Bronchial epithelial cell (primary cell): ENCODE data around the gene FAM3D. TPM values are rescaled to one million over a fixed set of nuclear protein-coding genes. Genes with fewer than 3 reads are reported as not detected.
"Not testable (repeated sequence)": the region's sequence is repeated elsewhere in the genome, so short reads cannot be mapped to it uniquely, and the experiment has no call there.

ENCODE experiments used
- DNase-seq: peaks from one replicate; pipeline ENCODE4 v3.0.0-alpha.2; 2010; ENCODE audit warnings: low read depth
- FAIRE-seq: peaks from 2 replicates; lab custom pipeline; 2011; peaks lifted over from hg19 to GRCh38; lab: Jason Lieb, UNC
- H3K27me3 ChIP-seq: 2 replicates; pipeline ENCODE4 v1.5.1; 2011; ENCODE audit warnings: low read length; ENCODE audit not compliant: control insufficient read depth, insufficient read depth
- H3K36me3 ChIP-seq: 2 replicates; pipeline ENCODE4 v1.5.1; 2011; ENCODE audit warnings: low read length; ENCODE audit not compliant: control insufficient read depth, insufficient read depth
- H3K4me3 ChIP-seq: 2 replicates; pipeline ENCODE4 v1.5.1; 2011; ENCODE audit warnings: mild to moderate bottlenecking, low read depth, low read length, control low read depth
- total RNA-seq: library from RNA; depleted of rRNA; stranded (reverse); fragments of >200 nt; gene quantifications from 2 replicates; pipeline ENCODE4 v1.2.1, GENCODE V29; 2014
- TF ChIP-seq, protein P1 (sequence below): IDR thresholded peaks from 2 replicates; pipeline ENCODE4 v1.5.1; 2011; ENCODE audit warnings: mild to moderate bottlenecking, moderate library complexity, low read length, control low read depth, inconsistent platforms; ENCODE audit not compliant: insufficient read depth, severe bottlenecking

Gene FAM3D
- total RNA-seq, 1 donor from 2014 or later: 5.3 TPM

DNA sequence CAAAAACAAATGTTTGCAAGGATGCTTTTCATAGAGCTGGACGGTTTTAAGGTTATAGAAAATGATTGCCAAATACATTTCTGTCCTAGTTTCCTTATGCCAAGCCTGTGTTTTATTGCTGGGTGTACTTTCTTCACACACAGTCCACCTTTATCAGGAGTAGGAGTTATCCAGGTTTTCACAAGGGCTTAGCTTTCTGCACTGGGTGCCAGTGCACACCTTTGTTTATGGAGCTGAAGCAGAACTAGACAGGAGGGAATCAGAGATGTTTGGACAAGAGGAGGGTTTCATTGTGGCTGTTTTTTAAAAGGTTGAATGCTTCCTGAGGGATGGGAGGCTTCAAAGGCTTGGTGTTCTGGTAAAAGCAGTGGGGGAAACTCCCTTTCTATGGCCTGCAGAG lies 29.5 kb upstream of the FAM3D start:
- Histone ChIP-seq H3K36me3 (no peaks in the 10 kb centered on the region), H3K27me3 (no peaks in the 10 kb centered on the region), H3K4me3 (no peak overlapping the region)
- TF ChIP-seq, protein P1, sequence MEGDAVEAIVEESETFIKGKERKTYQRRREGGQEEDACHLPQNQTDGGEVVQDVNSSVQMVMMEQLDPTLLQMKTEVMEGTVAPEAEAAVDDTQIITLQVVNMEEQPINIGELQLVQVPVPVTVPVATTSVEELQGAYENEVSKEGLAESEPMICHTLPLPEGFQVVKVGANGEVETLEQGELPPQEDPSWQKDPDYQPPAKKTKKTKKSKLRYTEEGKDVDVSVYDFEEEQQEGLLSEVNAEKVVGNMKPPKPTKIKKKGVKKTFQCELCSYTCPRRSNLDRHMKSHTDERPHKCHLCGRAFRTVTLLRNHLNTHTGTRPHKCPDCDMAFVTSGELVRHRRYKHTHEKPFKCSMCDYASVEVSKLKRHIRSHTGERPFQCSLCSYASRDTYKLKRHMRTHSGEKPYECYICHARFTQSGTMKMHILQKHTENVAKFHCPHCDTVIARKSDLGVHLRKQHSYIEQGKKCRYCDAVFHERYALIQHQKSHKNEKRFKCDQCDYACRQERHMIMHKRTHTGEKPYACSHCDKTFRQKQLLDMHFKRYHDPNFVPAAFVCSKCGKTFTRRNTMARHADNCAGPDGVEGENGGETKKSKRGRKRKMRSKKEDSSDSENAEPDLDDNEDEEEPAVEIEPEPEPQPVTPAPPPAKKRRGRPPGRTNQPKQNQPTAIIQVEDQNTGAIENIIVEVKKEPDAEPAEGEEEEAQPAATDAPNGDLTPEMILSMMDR: no peak
- FAIRE-seq (no peak), DNase-seq (no peak)

DNA sequence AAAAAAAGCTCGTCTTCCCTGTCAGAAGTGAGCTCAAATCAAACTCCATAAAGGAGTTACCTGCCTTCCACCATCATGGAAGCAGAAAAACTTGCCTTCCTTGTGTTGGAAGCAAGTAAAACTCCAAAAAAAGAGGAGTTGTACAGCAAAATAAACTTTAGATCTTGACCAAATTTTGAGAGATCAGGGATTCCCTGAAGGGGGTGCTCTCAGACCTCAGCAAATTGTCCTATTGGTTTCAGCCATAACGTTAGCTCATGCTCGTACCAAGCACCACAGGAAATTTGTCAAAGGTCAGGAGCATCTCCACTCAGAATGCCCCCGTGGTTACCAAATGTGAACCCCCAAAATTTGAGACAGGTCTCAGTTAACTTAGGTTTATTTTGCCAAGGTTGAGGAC lies 28.7 kb upstream of the FAM3D start:
- not testable (repeated sequence) for FAIRE-seq

DNA sequence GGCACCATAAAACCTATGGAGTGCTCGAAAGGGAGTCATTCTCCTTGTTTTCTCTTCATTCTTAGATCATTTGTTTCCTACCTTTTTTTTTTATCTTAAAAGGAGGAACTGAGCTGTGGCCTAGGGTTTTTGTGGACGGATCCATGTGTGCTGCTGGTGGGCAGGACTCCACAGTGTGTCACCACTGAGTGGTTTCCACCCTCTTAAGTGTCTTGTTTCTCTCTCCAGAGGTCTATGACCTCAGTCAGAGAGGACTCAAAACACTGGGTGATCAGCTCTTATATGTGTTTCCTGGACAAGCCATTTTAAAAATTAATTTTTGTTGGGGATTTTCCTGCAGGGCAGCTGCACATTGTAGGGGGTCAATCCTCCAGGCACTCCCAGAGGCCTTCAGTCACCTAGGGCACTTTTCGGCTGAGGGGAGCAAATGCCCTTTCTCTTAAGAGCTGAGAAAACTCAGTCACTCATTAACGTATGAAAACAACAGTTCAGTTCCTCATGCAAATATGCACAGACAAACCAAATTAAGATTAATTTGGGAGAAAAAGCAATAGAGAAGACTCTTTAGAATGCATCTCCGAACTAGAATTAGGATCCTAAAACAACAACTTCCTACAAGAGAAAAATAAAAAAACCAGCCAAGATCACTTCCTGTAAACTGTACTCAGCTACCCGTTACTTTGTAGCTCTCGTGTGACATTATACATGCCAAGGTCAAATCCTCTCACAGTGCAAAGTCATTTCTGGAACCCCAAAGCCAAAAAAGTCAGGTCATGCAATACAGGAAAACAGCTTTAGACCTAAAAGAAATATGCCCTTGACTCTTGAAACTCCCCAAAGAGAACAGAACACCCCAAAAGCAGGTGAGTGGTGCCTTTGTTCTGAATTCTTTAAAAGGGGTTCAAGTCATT lies 27.6 kb upstream of the FAM3D start:
- DNase-seq: no peak
- FAIRE-seq: no peak
- H3K4me3 ChIP-seq: no peak overlapping the region
- TF ChIP-seq, protein P1: no peak
- H3K36me3 ChIP-seq: no peaks in the 10 kb centered on the region
- no peaks in the 10 kb centered on the region for H3K27me3 ChIP-seq

More for the DNA sequence above, 28.7 kb upstream of the FAM3D start:
- H3K36me3 ChIP-seq, H3K4me3 ChIP-seq, DNase-seq, H3K27me3 ChIP-seq: not testable (repeated sequence)

DNA sequence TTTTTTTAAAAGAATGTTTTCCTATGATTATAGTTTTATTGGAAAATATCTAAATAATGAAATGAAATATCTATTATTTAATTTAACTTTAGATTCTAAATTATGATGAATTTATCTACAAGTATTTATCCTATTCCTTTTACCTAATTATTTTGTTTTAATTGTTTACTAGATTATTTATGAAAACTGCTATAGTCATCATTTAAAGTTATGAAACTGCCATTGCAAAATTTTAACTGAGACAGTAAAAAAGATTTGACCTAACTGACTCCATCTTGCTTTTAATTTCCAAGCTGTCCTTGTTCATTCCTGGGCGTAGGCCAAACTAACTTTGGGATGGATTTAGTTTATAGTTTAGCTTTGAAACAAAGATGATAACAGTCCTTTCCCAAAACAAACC lies 25.9 kb upstream of the FAM3D start:
- FAIRE-seq (no peak), DNase-seq (no peak)
- TF ChIP-seq, protein P1: no peak
- no peaks in the 10 kb centered on the region for H3K36me3 ChIP-seq
- H3K4me3 ChIP-seq: no peak overlapping the region
- H3K27me3 ChIP-seq: no peaks in the 10 kb centered on the region

DNA sequence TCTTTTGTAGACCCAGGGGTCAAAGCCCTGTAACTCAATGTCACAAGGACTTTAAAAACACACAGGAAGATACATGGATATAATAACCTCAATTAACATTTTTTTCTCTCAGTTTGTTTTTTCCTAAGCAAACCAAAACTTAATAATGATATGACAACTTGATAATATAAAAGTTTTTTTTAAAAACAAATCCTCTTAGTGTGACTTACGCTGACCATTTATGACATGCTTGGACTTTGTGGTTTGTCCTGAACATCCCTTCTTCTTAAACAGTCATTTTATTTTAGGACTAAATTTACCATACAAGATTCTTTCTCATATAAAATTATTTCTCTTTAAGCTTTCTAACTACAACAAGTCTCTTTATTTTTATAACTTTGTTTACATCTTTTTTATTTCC lies 25.4 kb upstream of the FAM3D start:
- FAIRE-seq: no peak
- no peaks in the 10 kb centered on the region for H3K36me3 ChIP-seq
- no peak overlapping the region for H3K4me3 ChIP-seq
- TF ChIP-seq, protein P1: no peak
- DNase-seq: no peak
- no peaks in the 10 kb centered on the region for H3K27me3 ChIP-seq

DNA sequence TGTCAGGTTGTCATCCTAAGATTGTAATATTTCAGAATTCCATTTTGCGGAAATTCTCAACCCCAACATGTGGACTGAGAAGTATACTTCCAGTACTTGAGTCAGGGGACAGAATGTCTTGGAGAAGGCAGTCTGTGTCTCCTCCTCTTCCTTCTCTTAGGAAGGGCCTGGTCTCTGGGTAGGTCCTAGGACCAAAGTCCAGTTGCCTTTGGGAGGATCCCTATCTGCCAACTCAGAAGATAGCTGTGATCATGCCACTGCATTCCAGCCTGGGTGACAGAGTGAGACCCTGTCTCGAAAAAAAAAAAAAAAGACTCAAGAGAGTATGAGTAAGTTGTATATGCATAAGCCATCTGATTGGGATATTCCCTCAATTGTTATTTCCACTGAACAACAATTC lies 23.9 kb upstream of the FAM3D start:
- Histone ChIP-seq H3K4me3 (no peak overlapping the region), H3K36me3 (no peaks in the 10 kb centered on the region), H3K27me3 (no peaks in the 10 kb centered on the region)
- TF ChIP-seq, protein P1: no peak
- FAIRE-seq (no peak), DNase-seq (no peak)
